GM21786 (cell line): Measurements from ENCODE around the gene GRAMD2A.
A peak's percentile ranks its signal among the peaks of the same experiment; 100 is the strongest.

Experiments
- ATAC-seq: cut with Tn5 transposase; IDR thresholded peaks from one replicate; pipeline ENCODE4 v1.9.1; 2021; ENCODE audit not compliant: unreplicated experiment

The GRAMD2A gene

DNA sequence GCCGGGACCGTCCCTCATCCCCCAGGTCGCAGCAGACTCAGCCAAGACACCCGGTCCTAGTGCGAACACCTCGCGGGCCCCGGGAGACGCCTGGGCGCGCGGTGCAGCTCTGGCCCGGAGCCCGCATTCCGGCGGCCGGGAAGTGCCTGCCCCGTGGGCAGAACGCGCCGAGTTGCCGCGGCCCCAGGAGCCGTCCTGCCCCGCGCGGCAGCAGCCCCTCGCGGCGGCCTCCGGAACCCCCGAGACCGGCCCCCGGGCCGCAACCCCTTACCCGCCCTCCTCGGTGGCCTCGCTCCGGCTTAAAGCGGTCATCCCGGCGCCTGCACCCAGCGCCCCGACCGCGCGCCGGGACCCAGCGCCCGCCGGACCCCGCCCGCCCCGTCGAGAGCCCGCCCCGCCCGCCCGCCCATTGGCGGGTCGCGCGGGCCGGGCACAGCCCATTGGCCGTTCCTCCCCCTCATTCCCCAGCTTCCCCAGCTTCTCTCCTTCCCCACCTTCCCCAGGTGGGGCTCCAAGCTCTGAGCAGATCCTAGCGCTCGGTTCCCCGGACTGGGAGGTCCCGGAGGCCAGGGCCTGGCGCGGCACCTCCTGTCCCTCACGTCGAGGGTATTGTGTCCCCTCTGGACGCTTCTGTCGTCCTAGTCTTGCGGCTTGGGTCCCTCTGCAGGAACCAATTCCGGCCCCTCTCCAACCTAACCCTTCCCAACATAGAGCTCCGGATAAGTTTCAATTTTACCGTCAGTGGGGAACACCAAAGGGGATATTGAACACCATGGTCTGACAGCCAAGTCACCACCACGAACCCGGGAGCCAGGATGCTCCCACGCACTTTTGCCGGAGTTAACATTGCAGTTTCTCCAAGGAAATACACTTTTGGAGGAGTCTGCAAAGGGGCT is at the start of gene GRAMD2A:
Gene GRAMD2A, minus strand, starts transcription at position 328 of the 896 bp plus-strand sequence.
- no peak for ATAC-seq

DNA sequence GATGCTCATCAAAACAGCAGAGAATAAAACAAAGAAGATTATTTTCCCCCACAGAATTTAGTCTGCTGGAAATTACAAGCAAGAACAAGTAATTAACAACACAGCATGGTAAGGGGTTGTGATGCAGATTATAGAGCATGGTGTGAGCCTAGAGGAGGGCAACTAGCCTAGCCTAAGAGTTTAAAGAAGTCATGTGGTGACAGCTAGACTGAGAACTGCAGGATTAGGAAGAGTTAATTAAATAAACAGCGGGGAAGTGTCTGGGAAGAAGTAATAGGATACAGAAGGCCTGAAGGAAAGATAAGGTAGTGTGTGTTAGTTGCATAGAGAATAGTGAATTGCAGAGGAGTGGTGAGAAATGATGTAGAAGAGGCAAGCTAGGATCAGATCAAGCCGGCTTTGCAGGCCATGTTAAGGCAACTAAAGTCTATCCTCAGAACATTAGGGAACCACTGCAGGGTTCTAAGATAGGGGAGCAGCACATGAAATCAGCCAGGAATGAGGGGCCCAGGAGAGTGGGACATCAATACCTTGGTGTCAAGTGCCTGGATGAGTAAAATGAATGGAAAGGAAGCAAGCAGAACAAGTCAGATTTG is 45.3 kb upstream of the GRAMD2A start:
- ATAC-seq: no peak

DNA sequence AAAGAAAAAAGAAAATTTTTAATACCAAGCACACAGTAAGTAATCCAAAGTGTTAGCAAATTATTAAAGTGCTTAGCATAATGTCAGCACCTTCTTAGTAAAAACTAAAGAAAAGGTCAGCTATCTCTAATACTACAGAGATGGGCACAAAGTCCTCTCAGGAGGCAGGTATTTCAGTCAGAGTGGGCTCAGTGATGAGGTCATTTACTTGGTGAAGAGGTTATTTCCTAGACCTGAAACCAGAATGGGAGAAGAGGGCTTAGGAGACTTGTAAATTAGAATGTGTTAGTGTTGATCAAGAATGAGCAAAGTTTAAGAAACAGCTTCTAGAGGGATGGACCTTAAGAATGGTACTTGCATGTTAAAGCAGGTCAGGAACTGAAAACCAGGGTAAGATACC is 42.1 kb upstream of the GRAMD2A start:
- ATAC-seq: no peak

DNA sequence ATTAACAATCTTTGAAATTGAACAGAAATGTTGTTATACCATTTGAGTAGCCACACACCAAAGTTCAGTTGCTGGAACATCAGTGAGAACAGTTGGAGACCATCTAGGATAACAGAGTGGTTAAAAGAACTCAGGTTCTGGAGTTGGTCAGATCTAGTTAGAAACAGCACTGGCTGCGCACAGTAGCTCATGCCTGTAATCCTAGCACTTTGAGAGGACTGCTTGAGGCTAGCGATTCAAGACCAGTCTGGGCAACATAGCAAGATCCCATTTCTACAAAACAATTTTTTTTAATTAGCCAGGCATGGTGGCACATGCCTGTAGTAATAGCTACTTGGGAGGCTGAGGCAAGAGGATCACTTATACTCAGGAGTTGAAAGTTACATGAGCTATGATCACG is 41.0 kb upstream of the GRAMD2A start:
- ATAC-seq: no peak

DNA sequence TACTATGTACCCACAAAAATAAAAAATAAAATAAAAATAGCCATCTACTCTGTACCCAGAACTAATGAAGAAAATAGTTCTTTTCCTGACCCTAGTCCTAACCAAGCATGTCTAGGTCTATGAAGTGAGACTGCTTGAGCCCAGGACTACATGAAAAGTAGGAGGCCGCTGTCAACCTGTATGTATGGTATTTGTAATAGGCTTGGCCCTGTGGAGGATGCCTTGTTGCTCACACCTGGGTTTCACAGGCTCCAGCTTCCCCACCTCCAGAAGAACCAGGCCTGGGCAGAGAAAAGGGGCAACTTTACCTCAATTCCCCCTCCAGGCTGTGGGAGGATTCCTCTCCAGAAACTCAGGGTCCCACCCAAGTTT is 40.3 kb upstream of the GRAMD2A start:
- no peak for ATAC-seq

DNA sequence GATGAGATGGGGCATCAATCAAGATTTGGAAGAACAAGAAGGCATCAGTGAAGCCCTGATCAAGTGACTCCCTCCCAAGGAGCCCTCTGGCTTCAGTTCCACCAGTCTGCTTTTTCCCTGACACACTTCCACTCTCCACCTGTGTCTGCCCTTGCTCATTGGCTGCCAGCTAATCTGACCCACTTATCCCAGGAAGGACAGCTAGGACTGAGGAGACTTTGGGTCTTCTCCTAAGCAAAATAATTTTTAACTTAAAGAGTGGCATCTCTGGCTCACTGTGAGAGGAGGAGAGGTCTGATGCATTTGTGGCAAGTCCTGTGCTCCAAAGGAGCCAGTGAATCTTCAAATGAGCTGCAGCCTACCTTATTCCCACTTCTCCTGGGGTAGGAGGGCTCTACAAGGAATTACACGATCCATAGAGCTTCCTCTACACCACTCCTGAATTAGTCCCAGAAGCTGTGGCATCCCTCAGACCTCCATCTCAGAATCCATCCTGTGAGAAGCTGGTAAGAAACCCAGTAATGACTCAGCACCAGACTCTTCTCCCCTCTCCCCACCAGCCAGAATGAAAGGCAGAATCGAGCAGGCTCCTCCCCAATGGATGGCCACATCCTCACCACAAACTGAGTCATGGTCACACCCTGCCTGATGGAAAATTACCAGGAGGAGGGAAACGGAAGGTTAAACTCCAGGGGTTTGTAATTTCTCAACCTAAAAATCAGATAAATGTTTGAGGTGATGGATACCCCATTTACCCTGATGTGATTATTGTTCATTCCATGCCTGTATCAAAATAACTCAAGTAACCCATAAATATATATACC is 39.7 kb upstream of the GRAMD2A start:
- peak; percentile 80 for ATAC-seq

DNA sequence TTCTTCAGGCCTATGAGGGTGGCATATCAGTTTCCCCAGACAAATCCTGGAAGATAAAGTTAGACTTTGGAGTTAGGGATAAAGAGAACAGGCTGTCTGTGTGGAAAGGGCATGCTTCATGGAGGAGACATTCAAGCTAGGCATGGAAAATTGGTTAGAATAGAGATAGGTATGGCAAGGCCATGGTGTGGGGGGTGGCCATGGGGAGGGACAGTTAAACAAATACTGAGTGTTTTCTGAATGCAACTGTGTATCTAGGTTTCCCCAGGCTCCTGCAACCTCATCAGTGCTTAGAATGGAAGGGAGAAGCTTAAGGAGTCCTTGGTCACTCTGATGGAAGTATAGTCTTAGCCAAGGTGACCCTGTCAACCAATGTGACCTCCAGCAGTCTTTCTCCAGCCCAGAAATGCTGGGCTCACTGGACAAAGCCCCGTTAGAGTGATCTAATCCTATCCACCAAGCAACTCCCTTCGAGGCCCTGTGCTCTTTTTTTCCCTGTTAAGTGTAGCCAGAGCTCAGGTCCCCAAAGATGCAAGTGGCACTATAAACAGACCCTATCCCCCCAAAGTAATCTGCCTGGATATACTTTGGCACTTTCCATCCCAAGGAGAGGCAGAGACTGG is 38.9 kb upstream of the GRAMD2A start:
- no peak for ATAC-seq

DNA sequence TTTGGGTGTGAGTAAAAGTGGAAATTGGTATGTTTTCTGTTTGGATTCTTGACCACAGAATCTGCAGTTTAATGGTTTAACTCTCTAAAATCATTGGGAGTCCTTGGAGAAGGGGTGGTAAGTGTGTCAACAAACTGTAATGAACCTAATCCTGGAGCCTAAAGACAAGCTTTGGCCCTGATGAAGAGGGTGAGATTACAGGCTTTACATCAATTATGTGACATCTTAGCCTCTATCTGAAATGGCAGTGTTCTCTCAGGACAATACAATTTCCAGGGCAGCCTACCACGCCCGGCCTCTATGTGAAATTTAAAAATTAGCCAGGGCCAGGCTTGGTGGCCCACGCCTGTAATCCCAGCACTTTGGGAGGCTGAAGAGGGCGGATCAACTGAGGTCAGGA is 37.7 kb upstream of the GRAMD2A start:
- ATAC-seq: no peak

DNA sequence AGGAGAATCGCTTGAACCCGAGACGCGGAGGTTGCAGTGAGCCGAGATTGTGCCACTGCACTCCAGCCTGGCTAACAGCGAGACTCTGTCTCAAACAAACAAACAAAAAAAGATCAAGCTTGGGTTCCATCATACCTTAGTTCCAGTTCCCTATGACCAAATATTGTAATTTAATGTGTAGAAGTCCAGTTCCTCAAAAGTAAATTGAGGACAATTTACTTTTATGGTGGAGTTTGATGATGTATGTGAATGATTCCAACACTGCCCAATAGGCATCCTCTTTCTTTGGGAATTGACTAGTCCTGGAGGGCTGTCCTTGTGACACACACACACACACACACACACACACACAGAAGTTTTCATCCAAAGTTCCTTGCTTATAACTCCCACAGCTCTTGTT is 36.2 kb upstream of the GRAMD2A start:
- no peak for ATAC-seq

DNA sequence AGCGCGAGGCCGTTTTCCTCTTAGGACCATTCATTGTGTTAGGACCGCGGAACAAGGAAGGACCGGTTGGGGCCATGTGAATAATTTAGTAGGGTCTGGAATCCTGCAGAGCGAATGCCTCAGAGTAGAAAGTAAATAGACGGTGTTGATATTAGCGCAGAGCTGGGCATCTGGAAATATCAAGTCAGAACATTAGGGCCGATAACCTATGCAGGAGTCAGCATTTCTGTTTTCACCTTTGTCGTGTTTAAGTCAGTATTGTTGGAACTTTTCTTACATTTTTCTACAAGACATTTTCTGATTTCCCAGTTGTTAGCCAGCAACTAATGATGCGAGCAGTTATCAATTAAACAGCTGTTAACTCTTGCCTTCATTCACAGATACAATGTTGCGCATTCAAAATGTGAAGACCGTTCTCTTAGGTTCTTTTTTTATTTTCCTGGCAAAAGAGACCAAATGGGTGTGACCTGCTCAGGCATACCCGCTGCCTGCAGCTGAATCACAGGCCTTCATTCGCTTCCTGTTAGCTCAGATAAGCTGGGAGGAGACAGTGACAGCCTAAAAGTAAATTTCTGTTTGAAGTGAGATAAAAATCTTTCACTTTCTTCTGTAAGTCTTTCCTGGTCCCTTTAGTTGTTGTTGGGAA is 34.4 kb upstream of the GRAMD2A start:
- ATAC-seq: no peak

DNA sequence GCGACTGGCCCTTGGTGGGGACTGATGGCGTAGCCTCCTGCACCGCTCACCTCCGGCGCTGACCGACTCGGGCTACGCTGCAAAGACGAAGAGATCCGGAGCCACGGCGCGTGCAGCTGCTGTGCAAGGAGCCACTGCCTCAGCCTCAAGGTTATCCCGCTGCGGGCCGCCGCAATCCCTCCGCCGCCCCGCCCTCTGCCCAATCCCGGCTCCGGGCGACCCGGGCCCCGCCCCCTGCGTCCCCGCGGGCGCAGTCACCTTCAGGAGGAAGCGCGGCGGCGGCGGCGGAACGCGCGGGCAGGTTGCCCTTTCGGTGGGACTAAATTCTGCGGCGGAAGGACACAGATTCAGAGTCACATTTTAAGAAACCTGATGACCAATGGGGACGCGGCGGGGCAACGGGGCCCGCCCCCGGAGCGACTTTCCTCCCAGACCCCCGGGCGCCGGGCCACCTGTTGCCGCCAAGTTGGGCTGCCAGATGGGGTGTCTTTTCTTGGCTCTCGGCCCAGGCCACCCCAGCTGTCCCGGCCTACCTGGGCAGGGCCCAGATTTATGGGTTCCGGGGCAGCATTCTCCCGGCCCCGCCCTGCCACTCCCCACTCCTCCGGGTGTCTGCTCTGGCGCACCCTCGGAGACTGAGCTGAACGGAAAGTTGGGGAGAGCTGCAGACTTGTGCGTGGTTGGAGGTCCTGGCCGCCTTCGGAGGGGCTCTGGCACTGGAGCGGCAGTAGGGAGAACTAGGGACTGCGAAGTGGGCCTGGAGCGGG is 33.7 kb upstream of the GRAMD2A start, which contains the start of gene PKM:
Gene PKM, minus strand, starts transcription at position 125 of the 767 bp plus-strand sequence. CDS start 12,093 bp downstream, outside the sequence.
- peak; percentile 28 for ATAC-seq

DNA sequence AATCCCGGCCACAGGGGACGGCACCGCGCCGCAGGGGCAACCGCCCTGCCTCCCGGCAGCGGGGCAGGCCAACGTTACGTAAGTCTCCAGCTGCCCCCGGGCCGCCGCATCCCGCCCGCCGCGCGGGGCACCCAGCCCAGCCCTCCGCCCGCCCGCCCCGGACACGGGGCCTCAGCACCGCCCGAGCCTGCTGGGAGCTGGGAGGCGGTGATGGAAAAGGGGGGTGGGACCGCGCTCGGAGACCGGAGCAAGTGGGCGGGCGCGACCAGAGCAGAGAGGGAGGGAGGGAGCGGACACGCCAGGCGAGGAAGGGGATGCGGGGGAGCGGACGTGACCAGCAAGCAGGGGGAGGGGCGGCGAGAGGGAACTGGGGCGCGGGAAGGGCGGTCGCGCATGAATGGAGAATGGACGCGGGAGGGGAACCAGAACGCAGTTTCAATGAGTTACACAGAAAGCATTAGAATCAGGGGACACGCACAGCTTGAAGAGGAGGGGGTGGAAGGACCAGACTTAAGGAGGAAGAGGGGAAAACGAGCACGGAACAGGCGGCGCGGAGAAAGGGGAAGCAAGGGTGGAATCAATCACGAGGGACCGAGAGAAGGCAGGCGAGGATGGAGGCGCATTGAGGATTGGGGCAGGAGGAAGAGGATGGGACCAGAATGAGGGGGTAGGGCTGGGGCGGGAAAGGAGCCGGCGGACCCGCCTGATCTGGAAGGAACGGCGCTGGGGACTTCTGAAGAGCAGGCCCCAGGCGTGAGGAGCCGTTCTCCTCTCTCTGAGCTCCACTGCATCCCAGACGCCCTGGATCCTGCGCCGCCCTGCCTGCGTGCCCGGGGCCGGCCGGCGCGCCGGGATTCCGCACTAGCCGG is 32.8 kb upstream of the GRAMD2A start:
- no peak for ATAC-seq

DNA sequence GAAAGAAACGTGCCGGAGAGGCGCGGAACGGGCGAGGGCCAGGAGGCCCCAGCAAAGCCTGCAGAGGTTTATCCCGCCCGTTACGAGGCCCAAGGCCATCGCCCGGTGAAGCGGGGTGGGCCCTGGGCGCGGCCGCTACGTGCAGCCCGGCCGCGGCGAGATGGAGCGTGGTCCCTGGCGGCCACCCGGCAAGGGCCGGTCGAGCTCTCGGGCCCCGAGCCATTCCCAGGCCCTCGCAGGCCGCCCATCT is 32.3 kb upstream of the GRAMD2A start:
- no peak for ATAC-seq

DNA sequence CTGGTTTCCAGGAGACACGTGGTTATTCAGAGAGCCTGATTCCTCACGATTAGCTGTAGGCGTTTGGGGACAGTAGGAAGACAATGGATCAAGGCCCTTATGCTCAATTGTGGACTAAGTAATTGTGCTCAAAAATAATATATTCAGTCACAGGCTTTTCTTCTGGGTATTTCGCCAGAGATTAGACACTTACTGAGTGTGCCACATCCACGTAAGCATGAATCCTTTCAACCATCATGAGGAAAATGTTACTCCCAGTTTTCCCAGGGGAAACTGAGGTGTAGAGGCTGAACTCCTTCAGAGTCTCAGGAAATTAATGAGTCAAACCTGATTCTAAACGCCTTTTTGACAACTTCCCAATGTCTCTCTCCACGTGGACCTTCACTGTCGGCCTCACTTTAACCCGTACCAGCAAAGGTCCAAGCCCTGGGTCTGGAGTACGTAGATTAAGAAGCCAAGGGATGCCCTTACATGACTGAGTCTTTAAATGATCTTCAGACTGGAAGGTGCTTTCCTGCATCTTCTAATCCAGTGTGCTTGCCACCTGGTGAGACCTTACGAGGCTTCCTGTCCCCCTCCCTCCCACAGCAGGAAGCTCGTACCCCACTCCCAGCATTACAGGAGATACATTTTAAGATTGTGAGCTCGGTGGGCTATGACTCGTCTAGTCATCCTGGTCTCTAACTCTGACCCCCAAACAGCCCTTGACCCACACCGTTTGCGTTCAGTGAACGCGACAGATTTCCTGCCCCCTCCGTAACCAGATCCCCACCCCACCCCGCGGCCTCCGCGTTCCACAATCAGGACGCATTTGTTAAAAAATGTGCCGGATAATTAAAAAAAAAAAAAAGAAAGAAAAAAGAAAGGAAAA is 31.7 kb upstream of the GRAMD2A start:
- no peak for ATAC-seq

DNA sequence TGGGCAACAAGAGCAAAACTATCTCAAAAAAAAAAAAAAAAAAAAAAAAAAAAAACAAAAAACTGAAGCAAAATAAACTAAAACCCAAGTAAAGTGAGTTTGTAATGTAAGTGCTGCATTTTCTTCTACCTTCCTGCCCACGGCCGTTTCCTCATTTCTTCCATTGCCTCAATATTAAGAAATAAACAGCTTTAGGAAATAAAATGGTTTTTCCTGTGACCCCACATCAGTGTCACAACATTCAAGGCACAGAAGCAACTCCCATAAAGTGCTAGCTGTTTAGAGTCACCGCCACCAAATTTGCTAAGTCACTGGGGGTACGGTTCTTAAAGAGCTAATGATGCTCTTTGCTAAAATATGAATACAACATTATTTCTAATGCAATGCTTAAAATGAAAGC is 30.1 kb upstream of the GRAMD2A start:
- ATAC-seq: no peak

DNA sequence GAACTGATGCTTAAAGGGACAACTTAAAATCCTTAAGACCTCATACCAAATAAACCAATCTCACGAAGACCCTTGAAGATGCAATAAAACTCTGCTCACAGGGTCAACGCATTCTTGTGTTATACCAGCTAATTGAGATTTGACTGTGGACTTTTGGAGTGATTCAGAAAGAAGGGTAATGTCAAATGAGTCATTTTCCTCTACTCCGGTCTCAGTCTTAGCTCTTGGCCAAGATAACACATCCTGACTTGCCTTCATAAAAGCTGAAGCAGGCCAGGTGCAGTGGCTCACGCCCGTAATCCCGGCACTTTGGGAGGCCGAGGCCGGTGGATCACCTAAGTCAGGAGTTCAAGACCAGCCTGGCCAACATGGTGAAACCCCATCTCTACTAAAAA is 29.6 kb upstream of the GRAMD2A start:
- no peak for ATAC-seq

DNA sequence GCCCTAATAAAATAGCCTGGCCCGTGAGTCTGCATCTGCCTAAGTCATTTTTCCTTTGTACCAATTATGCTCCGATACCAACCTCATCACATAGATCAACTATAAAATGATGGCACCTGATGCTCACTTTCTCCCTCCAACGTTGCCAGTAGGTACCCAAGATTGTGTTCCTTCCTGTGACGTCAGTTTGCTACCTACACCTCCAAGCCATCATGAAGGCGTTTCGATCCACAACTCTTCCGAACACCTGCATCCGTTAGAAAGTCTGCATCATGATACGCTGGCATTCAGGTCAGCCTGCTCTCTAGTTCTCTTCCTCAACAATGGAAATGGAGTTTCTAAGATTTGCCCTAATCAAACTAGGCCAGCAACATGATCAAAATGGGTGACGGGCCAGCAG is 25.7 kb upstream of the GRAMD2A start:
- no peak for ATAC-seq

DNA sequence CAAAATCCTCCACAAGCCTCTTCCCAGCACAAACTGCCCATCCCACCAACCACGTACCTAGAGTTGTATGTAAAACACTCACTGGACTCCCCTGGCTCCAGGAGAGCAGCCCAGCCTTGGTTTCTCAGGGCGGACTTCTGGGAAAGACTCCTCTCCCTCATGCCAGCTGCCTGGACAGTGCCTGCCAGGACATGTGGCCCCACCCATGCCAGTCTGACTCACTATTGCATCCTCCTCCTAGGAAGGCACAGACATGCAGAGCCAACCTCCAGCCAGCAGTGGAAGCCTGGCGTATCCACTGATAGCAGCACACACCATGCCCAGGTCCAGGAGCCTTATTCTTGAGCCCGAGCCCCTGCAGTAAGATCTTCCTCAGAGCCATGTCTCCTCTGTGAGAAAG is 24.8 kb upstream of the GRAMD2A start:
- ATAC-seq: no peak
